Renal pelvis (tissue), 12 donors: ENCODE measurements around the gene PARS2. TPM values are rescaled to one million over a fixed set of nuclear protein-coding genes. Genes with fewer than 3 reads are reported as not detected.
A peak's percentile ranks its signal among the peaks of the same experiment; 100 is the strongest.

Experiments used
- DNase-seq: peaks from one replicate; pipeline ENCODE4 v3.0.0-alpha.2; 2013
- long read RNA-seq, 16 experiments: transcript quantifications; one replicate each; lab custom pipeline, GENCODE V29; 2026
- polyA plus RNA-seq, 3 donors: library from polyadenylated mRNA; unstranded; fragments of 120-200 nt; gene quantifications; one replicate each; pipeline ENCODE4 v1.2.1, GENCODE V29; 2013; ENCODE audit not compliant: insufficient read length in 3 of 3

Gene PARS2
- polyA plus RNA-seq: 10 to 100 TPM; 10.9 to 11.9 (median 11.8) TPM
- long read RNA-seq, donor 1, partial matches to known transcripts: 0 of 3 reads
- long read RNA-seq, donor 1, other reads (novel, unspliced or antisense): 0 of 3 reads
- long read RNA-seq, donor 2, transcript PARS2-201 (2 exons, 2,347 nt): major isoform, 7 of 7 reads
- long read RNA-seq, donor 2, partial matches to known transcripts: 0 of 7 reads
- long read RNA-seq, donor 2, other reads (novel, unspliced or antisense): 0 of 7 reads
- long read RNA-seq, donor 3, transcript PARS2-201 (2 exons, 2,347 nt): major isoform, 5 of 5 reads
- long read RNA-seq, donor 3, partial matches to known transcripts: 0 of 5 reads
- long read RNA-seq, donor 3, other reads (novel, unspliced or antisense): 0 of 5 reads
- long read RNA-seq, donor 4, transcript PARS2-201 (2 exons, 2,347 nt): major isoform, 8 of 16 reads
- long read RNA-seq, donor 4, partial matches to known transcripts: 8 of 16 reads
- long read RNA-seq, donor 4, other reads (novel, unspliced or antisense): 0 of 16 reads
- long read RNA-seq, donor 5, transcript PARS2-201 (2 exons, 2,347 nt): major isoform, 5 of 5 reads
- long read RNA-seq, donor 5, partial matches to known transcripts: 0 of 5 reads
- long read RNA-seq, donor 5, other reads (novel, unspliced or antisense): 0 of 5 reads
- long read RNA-seq, donor 6, transcript PARS2-201 (2 exons, 2,347 nt): major isoform, 9 of 9 reads
- long read RNA-seq, donor 6, partial matches to known transcripts: 0 of 9 reads
- long read RNA-seq, donor 6, other reads (novel, unspliced or antisense): 0 of 9 reads
- long read RNA-seq, donor 7, transcript PARS2-201 (2 exons, 2,347 nt): major isoform, 10 of 10 reads
- long read RNA-seq, donor 7, partial matches to known transcripts: 0 of 10 reads
- long read RNA-seq, donor 7, other reads (novel, unspliced or antisense): 0 of 10 reads
- long read RNA-seq, donor 8, partial matches to known transcripts: 0 of 1 reads
- long read RNA-seq, donor 8, other reads (novel, unspliced or antisense): 0 of 1 reads
- long read RNA-seq, donor 9, transcript PARS2-201 (2 exons, 2,347 nt): major isoform, 5 of 5 reads
- long read RNA-seq, donor 9, partial matches to known transcripts: 0 of 5 reads
- long read RNA-seq, donor 9, other reads (novel, unspliced or antisense): 0 of 5 reads
- long read RNA-seq, donor 10, partial matches to known transcripts: 12 of 15 reads
- long read RNA-seq, donor 10, other reads (novel, unspliced or antisense): 0 of 15 reads
- long read RNA-seq, donor 11, partial matches to known transcripts: 0 of 3 reads
- long read RNA-seq, donor 11, other reads (novel, unspliced or antisense): 0 of 3 reads
- long read RNA-seq, donor 12, partial matches to known transcripts: 0 of 4 reads
- long read RNA-seq, donor 12, other reads (novel, unspliced or antisense): 0 of 4 reads
- long read RNA-seq, donor 13, partial matches to known transcripts: 0 of 2 reads
- long read RNA-seq, donor 13, other reads (novel, unspliced or antisense): 0 of 2 reads
- long read RNA-seq, donor 14: 0 reads
- long read RNA-seq, donor 15, transcript PARS2-201 (2 exons, 2,347 nt): major isoform, 9 of 9 reads
- long read RNA-seq, donor 15, partial matches to known transcripts: 0 of 9 reads
- long read RNA-seq, donor 15, other reads (novel, unspliced or antisense): 0 of 9 reads
- long read RNA-seq, donor 16, transcript PARS2-201 (2 exons, 2,347 nt): major isoform, 6 of 6 reads
- long read RNA-seq, donor 16, partial matches to known transcripts: 0 of 6 reads
- long read RNA-seq, donor 16, other reads (novel, unspliced or antisense): 0 of 6 reads

DNA sequence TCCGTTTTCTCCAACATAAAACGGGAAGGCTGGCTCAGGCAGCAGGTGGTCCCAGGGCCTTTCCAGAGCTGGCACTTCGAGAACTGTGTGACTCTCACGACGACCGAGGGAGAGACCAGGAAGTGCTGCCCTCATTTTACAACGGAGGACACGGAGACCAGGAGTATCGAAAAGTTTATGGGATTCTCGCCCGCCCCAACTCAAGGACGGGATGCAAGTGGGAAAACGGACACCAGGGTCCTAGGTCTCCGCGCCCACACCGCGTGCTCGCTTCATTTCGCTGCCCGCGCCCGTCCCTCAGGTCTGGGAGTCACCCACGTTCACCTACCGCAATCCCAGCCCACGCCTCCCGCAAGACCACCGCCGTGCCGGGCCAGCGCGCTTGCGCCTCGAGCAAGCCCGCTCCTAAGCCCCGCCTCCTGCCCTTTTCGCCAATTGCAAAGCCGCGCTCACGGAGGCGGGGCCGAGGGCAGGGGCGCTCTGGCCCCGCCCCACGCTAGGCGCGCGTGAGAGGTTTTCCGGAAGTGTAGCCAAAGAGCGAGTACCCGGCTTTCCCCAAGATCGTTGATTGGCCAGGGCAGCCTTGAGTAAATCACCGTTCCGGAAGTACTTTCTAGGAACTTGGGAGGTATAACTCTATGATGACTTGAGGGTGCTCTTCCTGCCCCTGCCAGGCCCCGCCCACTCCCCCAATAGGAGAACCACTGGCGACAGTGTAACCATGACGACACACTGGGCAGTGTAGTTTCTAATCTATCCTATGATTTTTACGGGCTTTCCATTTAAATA, at the start of gene PARS2:
PARS2 (minus strand) TSS at position 391 of the 789 bp plus-strand sequence. CDS start 5,362 bp downstream, outside the sequence.
- DNase-seq: peak; percentile 100

DNA sequence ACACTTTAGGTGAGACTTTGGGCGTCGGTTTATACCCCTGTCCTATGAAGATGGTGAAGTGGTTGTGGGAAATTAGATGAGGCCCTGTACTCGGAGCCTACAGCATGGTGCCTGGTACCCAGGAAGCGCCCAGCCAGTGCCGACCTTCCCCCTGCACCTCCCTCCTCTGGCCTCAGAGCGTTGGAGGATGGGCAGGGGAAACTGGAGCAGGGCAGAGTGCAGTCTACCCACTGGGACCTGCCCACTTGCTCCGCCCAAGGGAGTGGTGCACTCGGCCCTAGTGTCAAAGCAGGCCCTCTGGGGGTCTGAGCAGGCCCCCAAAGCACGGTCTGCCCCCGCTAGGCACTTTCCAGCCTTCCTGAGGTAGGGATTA, 49.8 kb upstream of the PARS2 start:
- no peak for DNase-seq

DNA sequence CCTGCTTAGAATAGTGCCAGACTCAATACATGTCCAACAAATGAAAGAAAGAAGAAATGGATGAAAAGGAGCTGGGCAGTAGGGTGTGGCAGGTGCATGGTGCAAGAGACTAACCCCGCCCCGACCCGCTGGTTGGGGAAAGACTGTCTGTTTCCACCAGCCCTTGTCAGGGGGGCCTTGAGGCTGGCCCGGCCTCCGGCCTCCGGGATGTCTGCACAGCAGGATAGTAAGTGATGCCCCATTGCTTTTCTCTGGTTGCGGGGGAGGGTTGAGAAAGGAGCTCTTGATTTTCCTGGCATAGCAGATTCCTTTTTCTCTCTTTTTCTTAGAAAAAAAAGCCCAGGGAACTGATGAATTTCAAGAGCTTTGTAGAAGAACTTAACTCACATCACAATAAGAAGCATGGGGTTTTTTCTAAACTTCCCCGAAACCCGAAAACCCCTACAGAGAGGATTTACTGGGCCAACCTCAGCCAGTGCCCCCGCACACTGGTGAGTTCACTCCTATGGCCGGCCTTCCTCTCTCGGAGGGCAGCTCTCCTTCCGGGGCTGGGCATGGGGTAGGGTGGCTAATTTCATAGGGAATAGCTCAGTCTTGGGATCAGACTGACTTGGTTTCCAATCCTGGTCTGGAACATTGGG, 49.3 kb upstream of the PARS2 start:
- peak; percentile 58 for DNase-seq

DNA sequence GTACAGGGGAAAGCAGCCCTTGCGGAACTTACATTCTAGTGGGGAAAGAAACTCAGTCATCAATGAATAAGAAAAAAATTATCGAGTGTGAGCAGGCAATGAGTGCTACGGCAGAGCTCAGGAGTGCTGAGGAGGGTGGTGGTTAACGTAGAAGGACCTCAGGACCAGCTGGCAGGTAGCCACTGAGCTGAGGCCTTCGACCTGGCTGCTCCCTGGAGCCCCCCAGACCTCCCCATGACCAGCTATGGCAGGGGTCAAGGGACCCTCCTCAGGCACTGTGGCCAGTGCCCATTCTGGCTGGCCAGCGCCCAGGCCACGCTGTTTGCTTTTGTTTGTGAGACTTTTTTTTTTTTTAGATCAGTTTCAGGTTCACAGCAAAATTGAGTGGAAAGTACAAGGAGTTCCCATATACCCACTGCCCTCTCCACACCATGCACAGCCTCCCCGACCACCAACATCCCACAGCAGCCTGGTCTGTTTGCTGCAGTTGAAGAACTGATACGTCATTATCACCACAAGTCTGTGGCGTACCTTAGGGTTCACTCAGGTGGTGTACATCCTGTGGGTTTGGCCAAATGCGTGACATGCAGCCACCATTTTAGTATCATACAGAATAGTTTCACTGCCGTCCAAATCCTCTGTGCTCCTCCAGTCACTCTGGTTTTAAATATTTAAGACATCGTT, 48.6 kb upstream of the PARS2 start:
- no peak for DNase-seq

DNA sequence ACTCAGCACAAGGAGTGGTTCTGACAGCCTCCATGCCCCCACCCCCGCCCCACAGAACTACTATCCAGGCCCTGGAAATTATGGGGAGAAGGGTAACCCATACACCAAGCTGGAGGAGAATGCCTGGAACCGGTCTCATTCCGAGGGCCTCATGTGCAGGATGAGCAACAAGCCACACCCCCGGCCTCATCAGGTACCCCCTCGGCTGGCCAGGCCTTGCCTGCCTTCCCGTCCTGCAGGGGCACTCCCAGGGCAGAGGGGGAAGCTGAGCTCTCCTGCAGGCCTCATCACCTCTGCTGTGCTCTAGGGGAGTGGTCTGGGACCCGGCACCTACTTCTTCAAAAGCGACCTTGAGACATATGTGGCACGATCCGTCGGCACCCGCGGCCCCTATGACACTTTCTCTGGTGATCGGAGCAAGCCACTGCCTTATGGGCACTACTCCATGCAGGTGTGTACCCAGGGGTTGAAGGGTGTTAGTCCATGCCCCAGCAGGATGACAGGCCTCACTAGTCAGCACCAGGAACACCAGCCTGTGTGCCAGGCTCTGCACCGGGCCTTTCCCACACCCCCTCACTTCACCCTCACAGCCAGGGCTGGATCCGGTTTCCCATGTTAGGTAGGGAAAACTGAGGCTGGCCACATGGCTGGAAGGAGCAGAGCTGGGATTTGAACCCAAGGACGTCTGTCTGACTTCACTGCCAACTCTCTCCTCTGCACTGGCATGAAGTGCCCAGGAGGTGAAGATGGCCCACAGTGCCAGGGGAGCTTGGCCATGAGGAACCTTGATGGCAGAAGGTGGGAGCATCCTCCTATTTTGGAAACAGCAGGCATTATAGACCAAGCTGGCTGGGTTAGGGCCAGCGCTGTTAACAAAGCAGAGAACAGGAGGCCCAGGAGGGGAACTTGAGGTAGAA, 47.7 kb upstream of the PARS2 start:
- DNase-seq: no peak

DNA sequence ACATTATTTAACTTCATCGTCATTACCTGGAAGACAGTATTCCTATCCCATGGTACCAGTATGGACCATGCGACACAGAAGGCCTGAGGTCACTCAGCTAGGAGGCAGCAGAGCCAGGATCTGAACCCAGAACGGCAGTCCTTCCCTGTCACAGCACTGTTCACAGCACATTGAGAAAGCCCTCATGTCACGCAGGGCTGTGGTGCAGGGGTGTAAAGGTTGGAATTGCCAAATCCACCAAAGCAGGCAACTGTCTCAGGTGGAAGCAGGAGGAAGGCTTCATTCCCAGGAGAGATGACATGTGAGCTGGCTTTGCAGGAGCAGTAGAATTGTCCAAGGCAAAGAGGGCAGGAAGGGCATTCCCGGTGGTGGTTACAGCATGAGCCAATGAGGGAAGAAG, 46.7 kb upstream of the PARS2 start:
- no peak for DNase-seq

DNA sequence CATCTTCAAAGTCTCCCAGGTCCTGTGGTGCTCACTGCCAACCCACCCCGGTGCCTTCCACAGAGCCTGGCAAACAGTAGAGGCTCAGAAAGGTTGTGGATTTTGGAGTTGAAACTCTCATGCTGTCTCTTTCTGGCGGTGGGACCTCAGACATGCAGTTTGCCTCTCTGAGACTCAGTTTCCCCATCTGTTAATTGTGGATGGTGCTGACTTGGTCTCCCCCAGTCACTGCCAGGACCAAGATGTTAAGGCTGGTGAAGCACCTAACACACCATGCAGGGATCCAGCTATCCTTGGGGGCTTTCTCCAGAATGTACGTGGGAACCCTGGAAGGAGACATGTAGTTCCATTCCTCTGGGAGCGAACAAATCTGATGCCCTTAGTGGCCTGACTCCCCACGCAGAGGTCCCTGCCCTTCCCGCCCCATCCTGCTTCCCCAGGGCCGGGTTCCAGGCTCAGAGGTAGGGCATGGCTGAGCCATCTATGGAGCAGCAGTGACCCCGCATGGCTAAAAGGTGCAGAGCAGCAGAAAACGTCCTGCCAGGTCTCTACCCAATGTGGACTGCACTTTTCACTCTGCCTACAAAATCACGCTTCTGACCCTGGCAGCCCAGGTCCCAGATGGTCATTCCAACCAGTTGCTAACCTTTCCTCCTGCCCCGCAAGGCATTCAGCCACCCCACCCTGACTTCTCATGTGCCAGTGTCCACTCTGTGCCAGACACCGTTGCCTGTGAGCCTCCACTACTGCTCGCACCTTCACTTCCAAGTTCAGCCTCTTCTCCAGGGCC, 46.0 kb upstream of the PARS2 start:
- DNase-seq: peak; percentile 52

DNA sequence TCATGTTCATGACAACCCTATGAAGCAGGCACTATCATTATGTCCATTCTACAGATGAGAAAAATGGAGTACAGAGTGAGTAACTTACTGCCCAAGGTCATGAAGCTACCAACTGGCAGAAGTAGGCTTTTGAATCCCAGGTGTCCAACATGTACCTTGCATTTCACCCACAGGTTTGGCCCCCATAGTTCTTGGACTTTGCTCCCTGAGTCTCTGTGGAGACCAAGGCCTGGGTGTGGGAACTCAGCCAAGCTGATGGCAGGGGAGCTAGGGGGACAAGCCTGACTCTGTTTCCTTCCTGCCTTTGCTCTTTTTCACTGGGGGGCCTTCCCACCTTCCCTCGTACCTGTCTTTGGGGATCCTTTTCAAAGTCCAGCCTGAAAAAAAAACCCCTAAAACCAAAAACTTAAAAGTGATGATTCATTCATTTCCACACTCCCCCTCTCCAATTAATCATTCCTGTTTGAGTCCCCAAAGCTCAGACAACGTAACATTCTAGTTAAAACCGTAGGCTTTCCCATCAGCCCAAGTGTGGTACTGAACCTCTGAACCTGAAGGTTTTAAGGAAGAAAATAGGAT, 45.3 kb upstream of the PARS2 start:
- no peak for DNase-seq

DNA sequence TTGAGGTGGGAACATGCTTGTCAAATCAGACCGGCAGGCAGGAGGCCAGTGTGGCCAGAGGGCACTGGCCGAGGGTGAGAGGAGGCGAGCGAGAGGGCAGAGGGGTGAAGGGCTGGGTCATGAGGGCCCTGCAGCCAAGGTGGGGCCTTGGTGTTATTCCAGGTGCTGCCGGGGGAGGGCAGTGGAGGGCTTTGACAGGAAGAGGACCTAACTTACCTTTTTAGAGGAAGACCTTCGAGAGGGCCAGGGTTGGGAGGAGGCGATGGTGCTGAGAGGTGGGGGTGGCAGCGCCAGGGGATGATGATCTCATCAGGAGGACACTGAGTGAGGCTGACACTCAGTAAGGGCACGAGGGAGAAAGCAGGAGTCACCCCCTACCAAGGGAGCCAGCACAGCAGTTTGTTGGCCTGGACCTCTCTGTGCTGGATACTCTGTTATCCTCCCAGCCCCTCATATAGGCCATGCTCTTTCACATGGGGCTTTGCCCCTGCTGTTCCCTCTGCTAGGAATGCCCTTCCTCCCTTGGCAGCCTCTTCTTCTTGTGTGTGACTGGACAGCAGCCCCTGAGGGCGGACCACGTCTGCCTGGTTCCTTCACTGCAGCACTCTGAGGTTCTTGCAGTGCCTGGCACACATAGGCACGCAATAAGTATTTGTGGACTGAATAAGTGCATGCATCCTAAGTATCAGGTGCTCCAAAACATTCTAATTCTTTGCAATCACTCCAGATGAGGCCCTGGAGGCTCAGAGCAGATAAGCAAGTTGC, 44.3 kb upstream of the PARS2 start:
- no peak for DNase-seq

DNA sequence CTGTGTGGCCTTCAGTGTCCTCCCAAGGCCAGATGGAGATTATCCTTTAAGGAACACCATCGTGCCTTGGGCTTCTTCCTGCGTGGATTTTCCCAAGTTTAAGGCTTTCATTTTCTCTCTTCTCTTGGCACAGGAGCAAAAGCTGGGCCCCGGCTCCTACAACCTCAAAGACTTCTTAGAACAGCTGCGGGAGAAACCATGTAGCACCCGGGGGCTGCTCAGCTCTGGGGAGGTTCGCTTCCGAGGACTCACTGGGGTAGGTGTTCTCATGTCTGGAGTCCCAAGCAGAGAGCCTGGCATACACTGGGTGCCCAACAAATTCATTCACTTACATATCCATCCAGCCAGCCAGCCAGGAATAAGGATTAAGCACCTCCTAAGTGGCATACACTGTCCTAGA, 43.4 kb upstream of the PARS2 start:
- no peak for DNase-seq

DNA sequence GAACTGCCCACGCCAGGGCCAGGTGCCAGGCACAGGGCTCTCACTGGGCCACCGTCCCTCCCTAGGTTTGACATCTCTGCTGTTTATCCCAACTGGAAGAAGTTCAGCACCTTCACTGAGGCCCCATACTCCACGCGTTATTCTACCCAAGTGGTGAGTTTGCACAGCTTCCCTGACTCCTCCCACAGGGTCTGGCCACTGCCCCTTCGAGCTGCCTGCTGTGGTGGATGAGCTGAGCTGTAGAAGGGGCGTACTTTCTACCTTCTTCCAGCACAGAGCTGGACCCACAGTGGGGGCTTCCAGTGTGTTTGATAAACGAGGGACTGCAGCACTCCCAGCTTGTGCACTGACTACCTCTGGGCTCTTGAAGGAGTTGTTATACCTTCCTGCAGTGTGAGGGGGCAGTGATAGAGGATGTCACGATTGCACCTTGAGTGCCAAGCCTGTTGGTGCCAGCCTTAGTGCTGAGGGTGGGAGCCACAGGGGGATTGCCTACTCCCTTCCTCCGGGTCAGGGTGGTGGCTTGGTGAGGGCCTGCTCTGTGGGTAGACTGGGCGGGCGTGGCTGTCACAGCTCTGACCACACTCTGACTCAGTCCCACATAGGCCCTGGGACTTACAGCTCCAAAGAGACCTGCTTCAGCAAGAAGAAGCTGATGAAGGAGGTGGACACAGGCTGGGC, 42.7 kb upstream of the PARS2 start:
- no peak for DNase-seq

DNA sequence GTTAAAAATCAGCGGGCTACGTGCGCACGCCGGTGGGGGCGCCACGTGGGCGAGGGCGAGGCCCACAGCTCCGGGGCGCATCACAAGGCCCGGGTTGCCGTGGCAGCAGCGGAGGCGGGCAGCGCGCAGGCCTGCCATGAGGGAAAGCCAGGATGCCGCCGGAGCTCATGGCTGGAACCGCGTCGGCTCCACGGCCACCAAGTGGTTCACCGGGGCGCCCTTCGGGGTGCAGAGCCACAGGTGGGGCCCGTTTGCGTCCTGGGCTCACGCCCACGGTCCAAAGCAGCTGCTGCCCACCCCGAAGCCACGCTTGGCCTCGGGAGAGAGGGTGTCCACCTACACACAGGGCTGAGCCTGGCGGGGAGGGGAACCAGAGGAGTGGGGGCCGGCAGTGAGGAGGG, 41.7 kb upstream of the PARS2 start:
- no peak for DNase-seq

DNA sequence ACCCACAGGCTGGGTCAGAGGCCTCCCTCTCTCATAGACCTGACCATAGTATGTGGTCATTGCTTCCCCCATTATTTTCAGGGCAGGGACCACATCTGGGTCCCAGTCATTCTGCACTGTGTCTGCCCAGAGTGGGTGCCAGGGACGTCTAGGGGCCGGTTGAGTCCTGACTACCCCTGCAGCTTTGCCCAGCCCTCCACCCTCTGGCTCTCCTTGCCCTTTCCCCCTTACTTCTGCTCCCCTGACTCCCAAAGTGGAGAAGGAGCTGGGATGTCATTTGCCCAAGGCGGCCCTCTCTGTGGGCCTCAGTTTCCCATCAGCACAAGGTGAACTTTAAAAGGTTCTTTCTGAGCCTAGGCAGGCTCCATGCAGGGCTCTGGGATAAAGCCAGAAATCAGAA, 41.1 kb upstream of the PARS2 start:
- no peak for DNase-seq

DNA sequence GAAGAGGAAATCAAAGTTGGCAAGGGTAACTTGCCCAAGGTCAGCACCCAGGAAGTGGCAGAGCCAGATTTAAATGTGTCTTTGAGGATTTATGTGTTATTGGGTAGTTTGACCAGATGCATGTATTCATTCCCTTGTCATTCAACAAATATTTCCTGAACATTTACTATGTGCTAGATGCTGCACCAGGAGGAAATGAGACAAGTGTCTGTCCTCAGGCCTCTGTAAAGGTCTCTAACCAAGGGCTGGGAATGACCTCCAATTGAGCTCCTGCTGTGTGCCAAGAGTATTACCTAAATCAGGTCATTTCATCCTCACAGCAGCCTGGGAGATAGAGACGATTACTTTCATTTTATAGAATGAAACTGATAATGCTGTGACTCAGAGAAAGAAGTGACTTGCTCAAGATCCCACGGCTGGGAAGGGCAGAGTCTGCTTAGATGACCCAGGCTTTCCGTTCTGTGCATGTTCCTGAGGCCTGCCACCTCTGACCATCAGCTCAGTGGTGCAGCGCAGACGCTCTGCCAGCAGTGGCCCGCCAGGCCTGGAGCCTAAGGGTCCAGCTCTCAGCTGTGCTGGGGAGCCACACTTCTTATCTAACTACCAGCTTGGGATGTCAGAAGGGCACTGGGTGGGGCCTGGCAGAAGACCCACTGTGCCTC, 40.3 kb upstream of the PARS2 start:
- DNase-seq: no peak
